DND-41 (cell line): ENCODE results near the gene FLRT1.

Source experiments
- EZH2 ChIP-seq: IDR thresholded peaks from 3 replicates; pipeline ENCODE4 v1.6.1; 2012; ENCODE audit warnings: borderline replicate concordance, low read depth, mild to moderate bottlenecking, moderate library complexity, low read length, inconsistent platforms; ENCODE audit not compliant: severe bottlenecking
- TF ChIP-seq, protein P1 (sequence below): IDR thresholded peaks from 2 replicates; pipeline ENCODE4 v1.5.1; 2012; ENCODE audit warnings: borderline replicate concordance, low read length, moderate library complexity, mild to moderate bottlenecking; ENCODE audit not compliant: poor library complexity, severe bottlenecking; ENCODE audit errors: extremely low read depth

GRCh38 chr11:64078905-64079304 is 43.2 kb downstream of the FLRT1 start:
- TF ChIP-seq EZH2, result no peak
- TF ChIP-seq, protein P1, sequence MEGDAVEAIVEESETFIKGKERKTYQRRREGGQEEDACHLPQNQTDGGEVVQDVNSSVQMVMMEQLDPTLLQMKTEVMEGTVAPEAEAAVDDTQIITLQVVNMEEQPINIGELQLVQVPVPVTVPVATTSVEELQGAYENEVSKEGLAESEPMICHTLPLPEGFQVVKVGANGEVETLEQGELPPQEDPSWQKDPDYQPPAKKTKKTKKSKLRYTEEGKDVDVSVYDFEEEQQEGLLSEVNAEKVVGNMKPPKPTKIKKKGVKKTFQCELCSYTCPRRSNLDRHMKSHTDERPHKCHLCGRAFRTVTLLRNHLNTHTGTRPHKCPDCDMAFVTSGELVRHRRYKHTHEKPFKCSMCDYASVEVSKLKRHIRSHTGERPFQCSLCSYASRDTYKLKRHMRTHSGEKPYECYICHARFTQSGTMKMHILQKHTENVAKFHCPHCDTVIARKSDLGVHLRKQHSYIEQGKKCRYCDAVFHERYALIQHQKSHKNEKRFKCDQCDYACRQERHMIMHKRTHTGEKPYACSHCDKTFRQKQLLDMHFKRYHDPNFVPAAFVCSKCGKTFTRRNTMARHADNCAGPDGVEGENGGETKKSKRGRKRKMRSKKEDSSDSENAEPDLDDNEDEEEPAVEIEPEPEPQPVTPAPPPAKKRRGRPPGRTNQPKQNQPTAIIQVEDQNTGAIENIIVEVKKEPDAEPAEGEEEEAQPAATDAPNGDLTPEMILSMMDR, result no peak
